AG09319 (cell line): ENCODE data around the gene EN2.

Source experiments
- DNase-seq: peaks from one replicate; pipeline ENCODE4 v3.0.0-alpha.2; 2010; ENCODE audit warnings: low read depth; ENCODE audit errors: extremely low read depth
- TF ChIP-seq, protein P1 (sequence below): IDR thresholded peaks from 2 replicates; pipeline ENCODE4 v1.5.1; 2011; ENCODE audit warnings: low read depth, mild to moderate bottlenecking, inconsistent platforms, low read length, moderate library complexity

EN2 gene

DNA sequence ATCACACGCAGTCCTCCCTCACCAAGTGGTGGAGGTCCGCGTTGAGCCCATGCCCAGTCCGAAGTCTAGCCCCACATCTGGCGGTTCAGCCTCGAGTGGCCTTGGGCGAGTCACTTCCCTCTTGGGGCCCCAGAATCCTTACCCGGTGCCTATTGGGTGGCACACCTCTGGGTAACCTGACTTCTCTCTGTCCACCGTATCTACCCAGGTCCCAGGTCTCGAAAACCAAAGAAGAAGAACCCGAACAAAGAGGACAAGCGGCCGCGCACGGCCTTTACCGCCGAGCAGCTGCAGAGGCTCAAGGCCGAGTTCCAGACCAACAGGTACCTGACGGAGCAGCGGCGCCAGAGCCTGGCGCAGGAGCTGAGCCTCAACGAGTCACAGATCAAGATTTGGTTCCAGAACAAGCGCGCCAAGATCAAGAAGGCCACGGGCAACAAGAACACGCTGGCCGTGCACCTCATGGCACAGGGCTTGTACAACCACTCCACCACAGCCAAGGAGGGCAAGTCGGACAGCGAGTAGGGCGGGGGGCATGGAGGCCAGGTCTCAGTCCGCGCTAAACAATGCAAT, 4.3 kb downstream of the EN2 start:
- no peak for DNase-seq
- TF ChIP-seq, protein P1, sequence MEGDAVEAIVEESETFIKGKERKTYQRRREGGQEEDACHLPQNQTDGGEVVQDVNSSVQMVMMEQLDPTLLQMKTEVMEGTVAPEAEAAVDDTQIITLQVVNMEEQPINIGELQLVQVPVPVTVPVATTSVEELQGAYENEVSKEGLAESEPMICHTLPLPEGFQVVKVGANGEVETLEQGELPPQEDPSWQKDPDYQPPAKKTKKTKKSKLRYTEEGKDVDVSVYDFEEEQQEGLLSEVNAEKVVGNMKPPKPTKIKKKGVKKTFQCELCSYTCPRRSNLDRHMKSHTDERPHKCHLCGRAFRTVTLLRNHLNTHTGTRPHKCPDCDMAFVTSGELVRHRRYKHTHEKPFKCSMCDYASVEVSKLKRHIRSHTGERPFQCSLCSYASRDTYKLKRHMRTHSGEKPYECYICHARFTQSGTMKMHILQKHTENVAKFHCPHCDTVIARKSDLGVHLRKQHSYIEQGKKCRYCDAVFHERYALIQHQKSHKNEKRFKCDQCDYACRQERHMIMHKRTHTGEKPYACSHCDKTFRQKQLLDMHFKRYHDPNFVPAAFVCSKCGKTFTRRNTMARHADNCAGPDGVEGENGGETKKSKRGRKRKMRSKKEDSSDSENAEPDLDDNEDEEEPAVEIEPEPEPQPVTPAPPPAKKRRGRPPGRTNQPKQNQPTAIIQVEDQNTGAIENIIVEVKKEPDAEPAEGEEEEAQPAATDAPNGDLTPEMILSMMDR, result no peak

DNA sequence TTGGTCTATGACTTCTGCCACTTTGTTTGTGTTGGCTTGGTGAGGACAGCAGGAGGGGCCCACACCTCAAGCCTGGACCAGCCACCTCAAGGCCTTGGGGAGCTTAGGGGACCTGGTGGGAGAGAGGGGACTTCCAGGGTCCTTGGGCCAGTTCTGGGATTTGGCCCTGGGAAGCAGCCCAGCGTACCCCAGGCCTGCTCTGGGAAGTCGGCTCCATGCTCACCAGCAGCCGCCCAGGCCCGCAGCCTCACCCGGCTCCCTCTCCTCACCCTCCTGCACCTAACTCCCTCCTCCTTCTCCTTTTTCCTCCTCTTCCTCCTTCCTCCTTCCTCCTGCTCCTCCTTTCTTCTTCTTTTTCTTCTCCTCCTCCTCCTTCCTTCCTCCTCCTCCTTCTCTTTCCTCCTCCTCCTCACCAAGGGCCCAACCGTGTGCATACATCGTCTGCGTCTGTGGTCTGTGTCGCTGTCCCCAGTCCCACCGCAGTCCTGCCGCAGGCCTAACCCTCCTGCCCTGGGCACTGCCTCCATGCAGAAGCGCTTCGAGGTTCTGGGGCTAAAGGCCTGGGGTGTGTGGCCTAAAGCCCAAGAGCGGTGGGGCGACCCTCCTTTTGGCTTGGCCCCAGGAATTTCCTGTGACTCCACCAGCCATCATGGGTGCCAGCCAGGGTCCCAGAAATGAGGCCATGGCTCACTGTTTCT, 5.3 kb downstream of the EN2 start:
- TF ChIP-seq, protein P1, result no peak
- no peak for DNase-seq

DNA sequence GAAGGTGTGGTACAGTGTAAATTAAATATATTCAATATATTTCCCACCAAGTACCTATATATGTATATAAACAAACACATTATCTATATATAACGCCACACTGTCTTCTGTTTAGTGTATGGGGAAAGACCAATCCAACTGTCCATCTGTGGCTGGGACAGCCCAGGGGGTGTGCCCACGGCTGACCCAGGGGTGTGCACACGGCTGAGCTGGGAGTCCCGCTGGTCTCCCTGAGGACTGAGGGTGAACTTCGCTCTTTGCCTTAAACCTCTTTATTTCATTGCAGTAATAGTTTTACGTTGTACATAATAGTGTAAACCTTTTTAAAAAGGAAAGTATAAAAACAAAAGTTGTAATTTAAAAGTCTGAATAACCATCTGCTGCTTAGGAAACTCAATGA, 6.3 kb downstream of the EN2 start:
- DNase-seq, result no peak

DNA sequence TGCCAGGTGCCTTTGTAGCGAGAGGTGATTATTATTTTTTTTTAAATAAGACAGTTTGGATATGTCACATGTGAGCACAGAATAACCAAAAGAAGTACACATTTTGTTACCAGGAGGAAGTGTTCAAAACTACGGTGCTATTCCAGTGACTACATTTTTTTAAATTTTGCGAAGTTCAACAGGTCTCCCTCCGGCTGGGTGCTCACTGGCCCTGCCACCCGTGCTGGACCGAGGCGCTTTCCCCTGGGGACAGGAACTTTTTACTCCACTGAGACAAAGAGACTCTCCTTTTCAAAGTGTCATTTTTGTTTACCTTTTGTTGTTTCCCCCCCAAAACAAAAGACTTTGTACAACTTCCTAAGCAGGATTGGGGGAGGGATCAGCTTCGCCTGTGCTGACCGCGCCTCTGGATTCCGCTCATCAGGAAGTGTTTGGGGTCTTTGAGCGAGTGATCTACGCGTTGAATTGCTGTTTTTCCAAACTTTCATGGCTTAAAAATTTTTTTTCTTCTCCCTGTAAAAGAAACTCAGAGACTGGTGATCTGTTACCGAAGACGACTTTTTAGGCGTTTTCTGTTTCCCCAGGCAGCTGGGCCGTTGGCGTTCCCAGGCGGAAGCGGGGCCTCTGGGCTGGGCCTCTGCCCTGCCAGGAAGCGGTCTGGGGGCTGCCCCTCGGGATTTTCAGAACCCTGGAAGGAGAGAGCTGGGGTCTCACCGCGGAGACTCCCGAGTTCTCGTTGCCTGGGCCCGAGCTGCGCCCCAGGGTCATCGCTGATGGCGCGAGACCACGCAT, 7.2 kb downstream of the EN2 start:
- no peak for DNase-seq
- TF ChIP-seq, protein P1, result no peak

More for the DNA sequence above, 6.3 kb downstream of the EN2 start:
- TF ChIP-seq, protein P1, result no peak

DNA sequence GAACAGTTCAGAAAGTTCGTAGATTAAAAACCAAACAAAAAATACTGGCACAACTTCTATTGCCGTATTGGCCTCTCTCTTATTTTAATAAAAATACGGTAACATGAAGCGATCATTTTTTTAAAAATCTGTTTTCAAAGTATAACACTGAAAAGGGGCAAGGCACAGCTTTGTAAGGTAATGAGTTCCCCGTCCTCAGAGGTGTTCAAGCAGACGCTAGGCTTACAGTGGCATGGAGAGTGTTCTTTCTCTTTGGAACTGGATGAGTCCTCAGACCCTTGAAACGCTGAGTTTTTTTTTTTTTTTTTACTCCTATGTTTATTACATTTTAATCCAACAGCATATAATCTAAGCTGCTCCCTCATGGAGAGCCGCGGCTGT, 7.8 kb downstream of the EN2 start:
- TF ChIP-seq, protein P1, result no peak
- no peak for DNase-seq

DNA sequence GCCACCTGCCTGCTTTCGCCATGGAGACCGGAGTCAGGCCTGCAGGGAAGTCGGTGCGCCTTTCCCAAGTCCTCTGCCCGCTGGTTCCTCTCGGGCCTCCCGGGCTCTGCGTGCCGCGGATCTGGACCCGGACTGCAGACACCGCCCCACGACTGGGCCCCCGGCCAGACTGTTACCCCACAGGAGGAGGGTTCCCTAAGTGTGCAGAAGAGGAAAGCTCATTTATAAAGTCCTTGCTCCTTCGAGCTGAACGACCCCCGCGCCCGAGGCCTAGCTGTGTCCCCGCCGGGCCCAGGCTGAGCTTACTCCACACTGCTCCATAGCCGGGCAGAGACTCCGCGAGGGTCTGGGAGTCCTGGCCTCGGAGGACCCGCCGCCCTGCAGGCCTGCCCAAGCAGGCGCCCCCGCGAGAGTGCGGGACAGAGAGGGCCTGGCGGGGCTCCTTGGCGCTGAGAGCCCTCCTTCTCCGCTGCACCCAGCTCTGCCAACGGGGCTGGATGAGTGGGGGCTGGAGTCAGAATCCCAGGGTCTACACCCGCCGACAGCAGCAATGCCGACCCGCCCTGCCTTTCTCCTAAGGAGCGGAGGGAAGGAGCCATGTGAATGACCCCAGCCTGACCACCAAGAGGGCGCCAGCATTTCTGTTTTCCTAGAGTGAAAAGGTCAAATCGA, 8.3 kb downstream of the EN2 start:
- TF ChIP-seq, protein P1, result no peak
- DNase-seq, result no peak
